NK-92 (cell line): ENCODE data around the gene SYNE2.
"Not testable (repeated sequence)": the region's sequence is repeated elsewhere in the genome, so short reads cannot be mapped to it uniquely, and the experiment has no call there.

Experiments
- DNase-seq: peaks from one replicate; lab custom pipeline; 2025; ENCODE audit not compliant: unreplicated experiment; lab: John Stamatoyannopoulos, UW

The SYNE2 gene

DNA sequence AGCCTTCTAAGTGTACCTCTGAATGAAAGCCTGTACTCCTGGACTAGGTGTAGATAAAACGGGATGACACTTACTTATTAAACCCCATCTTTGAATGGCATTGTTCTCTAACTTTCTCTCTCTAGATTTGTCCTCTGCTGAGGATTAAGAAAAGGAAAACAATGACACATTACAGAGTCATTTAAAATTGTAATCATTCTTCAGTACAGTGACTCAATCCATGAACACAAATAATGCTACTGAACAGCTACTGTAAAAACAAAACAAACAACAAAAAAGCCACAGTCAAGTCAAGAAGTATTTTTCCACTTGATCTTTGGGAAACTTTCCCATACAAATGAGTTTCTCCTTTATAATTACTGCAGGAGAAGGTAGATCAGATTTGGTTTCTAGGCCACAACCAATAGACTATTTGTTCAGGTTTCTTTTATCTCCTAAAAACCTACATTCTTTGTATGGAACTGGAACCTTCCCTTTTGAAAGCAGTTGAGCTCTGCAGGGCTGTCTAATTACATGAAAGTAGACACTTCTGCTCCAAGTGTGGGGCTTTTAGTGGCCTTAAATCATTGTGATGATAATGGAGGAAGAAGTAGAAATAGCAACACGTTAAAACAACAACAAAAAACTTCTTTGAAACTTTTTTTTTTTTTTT is 222.3 kb downstream of the SYNE2 start:
- DNase-seq = no peak

DNA sequence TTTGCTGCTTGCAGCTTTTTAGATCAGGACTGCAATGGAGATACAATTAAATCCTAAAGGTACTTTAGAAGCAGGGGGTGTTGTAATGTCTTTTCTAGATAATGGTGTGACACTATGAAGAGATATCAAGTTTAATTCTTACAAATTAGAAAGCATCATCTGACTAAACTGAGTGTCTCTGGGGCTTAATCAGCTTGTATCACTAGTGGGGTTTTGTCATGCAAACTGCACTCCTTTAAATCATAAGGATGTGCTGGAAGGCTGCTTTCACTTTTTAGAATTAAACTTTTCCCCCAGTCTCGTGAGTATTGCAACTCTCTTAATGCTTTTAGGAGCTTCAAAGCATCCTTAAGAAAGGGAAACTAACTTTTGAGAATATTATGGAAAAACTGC is 222.8 kb downstream of the SYNE2 start:
- no peak for DNase-seq

DNA sequence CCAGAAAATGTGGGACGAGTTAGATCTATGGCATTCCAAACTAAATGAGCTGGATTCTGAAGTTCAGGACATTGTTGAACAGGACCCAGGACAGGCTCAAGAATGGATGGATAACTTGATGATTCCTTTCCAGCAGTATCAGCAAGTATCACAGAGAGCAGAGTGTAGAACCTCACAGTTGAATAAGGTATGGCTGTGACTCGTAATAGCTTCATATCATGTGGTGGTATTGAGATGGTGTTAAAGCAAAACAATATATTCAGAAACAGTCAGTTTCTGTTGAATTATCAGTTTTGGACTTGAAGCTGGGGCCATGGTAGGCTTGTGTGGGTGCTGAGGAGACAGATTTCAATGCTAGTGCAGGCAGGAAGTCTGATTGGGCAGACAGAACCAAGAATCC is 227.6 kb downstream of the SYNE2 start:
- DNase-seq = no peak

DNA sequence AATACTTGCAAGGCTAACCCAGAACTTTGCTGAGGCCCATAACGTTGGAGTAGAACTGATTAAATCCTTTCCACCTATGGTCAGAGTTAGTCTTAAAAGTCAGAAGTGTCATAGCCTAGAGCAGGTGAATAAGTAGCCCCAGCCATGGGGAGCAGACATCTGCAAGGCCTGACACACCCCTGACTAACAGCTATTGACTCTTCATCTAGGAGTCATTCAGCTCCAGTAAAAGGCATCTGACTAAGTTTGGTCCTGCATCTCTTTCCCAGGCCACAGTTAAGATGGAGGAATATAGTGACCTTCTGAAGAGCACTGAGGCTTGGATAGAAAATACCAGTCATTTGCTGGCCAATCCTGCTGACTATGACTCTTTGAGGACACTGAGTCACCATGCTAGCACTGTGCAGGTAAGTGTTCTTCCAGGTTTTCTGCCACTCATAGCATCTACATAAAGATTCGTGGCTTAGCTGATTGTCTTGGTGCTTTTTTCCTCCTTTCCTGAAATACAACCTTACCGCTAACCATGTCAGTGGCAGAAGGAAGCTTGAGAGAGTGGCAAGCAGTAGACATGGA is 228.5 kb downstream of the SYNE2 start:
- DNase-seq = no peak

DNA sequence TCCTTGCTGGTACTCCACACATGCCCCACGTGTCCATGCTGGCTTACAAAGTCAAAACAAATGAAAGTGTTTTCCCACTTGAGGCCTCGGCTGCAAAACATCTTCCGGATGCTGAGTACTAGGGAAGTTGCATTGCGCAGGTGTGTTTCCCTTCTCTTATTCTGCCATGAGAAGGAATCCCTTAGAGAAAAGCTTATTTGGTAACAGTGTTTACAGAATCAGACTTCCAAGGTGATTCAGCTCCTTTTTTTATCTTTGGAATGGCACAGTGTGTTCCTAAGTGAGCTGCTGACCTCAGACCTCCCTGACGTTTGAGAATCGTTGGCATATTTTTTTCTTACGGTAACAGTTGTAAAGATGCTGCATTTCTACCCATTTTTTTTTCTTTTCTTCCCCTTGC is 230.0 kb downstream of the SYNE2 start:
- DNase-seq = no peak

DNA sequence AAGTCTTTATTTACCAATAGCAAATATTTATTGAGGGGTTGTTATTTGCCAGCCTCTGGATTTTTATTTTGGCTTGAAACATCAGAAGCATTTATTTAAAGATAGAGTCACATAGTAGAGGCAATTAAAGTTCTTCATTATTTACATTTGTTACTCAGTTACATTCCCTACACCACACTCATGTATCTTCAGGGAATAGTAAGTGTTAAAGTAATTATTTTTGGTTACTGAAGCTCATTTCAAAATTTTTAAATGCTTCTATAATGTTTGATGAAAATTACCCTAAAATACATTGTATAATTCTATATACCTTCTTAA is 235.8 kb downstream of the SYNE2 start:
- DNase-seq = no peak

DNA sequence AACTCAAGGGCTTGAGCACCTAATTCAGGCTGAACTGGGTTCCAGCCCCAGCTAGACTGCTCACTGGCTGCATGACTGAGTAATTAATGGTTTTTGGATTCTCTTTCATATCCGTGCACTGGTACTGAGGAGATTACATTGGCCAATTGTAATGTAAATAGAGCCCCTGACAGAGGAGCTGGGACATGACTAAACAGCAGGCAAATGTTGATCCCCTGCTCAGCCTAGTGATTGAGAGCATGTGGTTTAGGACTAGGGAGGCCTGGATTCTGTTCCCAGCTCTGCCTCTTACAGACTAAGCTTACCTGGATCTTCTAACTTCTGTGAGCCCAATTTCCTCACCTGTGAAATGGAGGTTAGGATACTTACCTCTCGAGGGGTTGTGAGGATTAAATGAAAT is 237.1 kb downstream of the SYNE2 start:
- no peak for DNase-seq

DNA sequence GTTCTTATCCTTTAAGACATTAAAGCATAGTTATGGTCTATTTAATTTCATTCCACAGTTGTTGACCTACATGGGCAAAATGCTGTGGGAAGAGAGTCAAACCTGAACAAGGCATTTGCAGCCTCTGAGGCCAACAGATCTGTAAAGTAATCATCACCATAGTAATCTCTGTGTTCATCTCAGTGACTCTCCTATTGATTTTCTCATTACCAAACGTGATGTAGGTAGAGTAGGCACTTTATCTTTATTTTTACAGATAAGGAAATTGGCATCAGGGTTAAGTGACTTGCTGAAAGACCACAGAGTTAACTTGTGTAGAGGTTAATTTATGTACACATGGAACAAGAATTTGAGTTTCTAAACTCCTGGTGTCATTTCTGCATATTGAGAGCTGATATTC is 238.4 kb downstream of the SYNE2 start:
- DNase-seq = no peak

DNA sequence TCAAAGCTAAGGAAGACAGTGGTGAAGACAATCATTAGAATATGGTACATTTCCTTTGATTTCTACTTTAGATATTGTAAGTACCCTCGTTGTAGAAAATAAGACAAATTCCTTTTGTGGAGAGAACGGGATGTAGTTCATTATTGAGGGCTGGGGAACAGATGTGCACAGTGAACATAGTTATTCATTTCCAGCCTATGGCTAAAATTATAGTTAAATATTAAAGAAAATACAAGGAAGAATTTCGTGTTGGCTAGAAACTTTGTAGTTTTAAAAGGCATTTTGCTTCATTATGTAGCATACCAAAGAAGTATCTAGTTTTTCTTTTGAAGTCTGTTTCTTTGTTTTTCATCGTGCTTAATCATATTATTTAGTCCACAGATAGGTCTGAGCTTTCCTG is 239.5 kb downstream of the SYNE2 start:
- DNase-seq = no peak

DNA sequence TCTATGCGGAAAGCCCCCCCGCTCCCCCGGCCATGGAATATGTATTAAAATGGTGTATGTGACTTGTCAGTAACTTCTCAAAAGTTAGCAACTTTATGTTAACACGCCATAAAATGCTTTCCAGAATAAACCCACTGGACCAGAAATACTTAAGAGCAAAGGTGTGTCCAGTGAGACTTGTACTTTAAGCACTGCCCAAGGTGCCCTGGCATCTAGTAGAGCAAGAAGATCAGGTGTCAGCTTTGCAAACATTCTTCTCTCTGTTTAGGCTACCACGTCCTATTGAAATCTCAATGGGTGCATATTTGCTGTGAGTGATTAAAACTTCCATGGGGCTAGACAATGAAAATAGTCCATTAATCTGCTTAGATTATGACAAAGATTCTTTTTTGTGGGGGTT is 240.1 kb downstream of the SYNE2 start:
- DNase-seq = no peak

DNA sequence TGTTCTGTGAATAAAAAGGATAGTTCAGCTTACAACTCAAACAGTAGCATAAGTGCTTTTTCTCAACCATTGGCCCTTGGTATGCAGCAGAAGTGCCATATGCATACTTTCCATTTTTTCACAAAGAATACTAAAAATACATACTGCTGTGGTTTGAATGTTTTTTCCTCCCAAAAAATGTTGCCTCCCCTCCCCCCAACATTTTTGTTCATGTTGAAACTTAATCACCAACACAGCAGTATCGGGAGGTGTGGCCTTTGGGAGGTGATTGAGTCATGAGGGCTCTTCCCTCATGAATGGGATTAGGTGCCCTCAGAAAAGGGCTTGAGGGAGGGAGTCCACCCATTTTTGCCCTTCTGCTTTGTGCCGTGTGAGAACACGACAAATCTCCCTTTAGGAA is 242.8 kb downstream of the SYNE2 start:
- DNase-seq = no peak

DNA sequence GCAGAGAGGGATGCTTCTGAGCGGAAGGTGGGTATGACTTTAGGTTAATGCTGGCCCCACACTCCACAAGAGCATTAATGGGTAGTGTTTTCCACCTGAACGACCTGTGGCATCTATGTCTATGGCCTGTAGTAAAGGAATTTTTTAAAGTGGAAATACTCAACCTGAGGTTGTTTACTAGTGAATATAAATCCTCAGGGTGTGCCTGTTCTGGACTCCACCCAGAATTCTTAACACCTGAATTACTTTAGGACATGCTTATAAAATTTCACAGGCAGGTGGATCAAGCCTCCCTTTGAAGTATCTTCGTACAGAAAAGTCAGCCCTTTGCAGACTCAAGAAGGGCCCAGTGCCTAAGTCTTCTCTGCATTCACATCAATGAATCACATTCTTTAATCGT is 245.3 kb downstream of the SYNE2 start:
- DNase-seq = no peak

DNA sequence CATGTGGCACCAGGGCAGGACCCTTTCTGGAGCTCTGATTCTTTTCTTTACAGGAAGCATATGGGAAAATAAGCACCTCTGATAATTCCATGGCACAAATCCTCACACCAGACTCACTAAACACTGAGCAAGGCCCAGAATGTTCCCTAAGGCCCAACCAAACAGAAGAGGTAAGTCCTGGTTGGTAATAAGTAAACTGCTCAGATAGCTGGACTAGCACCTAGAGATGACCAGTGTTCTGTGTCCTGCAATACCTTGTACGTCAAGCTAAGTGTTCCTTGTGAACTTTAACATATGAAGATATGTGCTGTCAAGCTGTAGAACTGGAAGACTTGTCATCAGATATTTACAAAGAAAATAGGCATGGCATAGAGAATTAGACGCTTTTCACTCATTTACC is 254.6 kb downstream of the SYNE2 start:
- no peak for DNase-seq

DNA sequence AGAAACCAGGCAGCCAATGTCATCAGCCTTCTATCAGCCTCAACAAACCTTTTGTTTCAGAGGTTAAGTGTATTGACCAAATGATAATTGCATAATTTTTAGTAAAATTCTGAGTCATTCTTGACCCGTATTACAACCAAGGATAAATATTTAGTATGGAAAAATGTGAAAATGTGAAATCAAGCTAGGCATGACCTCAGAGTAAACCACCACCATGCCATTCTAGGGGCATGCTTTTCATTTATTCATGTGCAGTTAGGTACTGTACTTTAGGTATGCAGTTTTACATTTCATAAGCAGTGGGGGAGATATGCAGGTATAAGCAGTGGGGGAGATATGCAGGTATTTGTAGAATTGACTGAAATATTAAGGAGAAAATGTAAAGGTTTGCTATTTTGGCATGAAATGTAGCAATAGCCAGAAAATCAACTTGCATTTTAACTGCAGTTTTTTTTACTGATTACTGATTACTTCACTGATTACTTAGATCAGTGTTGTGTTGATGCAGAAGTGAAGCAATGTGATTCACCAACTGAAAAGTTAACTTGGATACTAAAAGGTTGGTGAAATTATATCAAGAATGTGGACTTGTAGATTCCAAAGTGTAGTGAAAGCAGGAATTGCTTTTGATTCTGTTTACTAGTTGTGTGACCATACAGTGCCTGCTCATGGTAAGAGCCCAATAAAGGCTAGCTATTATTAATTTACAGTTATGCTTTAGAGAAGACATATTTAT is 257.2 kb downstream of the SYNE2 start:
- no peak for DNase-seq

DNA sequence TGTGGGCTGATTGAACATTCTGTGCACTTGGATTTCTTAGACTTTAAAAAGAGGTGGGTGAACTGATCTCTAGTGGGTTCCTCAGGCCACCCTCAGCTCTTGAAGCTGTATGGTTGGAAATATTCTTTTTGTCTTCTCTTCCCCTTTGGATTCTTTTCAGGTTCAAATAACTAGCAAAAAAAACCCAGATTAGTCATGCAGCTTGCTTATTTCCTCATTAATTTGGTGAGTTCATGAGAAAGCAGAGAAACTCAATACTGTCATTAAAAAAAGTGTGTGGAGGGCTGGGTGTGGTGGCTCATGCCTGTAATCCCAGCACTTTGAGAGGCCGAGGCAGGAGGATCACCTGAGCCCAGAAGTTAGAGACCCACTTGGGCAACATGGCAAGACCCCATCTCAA is 258.0 kb downstream of the SYNE2 start:
- DNase-seq = no peak

DNA sequence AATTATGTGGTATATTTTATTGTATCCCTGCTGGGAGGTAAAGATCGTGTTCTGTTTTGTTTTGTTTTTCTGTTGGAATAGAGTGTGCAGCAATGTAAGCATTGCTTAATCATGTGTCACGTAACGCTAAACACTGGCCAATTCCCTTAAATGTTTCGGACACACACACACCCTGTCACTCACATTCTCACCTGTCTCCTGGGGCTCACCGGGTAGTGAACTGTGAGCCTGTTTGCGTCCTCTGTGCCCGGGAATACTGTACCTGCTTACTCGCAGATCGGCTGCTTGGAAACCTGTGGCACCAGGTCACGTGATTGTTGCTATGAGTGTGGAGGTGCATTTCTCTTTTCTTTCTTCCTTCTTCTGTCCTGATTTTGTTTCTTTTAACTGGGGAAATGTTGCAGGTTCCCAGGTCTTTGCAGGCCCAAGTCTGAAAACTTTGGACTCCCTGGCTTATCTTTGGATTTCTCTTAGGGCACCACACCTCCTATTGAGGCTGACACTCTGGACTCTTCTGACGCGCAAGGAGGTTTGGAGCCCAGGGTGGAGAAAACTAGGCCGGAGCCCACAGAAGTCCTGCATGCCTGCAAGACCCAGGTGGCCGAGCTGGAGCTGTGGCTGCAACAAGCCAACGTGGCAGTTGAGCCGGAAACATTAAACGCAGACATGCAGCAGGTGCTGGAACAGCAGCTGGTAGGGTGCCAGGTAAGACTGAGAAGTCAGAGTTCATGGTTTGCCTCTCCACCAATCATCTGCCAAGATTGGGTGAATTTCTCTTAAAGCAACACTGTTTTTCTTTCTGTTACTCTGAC is 260.3 kb downstream of the SYNE2 start:
- no peak for DNase-seq

DNA sequence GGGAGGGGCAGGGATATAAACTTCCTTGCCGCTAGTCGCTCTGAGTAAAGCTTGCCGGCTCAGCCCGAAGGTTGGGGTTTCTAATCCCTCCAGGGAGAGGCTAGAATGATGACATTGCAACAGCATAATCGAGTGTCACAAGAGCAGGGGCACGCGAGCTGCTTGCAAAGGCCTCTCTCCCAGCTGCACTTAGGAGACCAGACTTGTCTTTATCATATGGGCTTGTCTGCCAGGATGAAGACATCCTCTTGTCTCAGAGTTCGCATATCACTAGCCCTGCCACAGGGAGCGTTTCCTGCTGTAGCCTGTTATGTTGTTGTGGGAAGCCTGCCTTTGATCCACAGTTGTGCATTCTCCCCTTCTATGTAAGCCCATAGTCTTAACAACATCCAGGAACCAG is 261.4 kb downstream of the SYNE2 start:
- DNase-seq = no peak

DNA sequence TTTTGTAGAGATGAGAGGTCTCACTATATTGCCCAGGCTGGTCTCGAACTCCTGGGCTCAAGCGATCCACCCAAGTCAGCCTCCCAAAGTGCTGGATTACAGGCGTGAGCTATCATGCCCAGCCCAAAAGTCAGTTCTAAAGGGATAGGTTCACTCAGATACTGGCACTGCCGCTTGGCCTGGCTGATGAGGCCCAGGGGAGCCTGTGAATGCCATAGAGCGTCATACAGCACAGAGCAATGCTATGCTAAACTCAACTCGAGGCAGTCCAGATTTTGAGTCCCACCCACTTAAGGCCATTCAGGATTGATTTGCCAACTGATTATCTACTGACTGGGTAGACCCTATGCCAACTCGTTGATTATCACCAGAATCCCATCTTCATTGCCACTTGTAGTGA is 262.0 kb downstream of the SYNE2 start:
- DNase-seq = no peak

DNA sequence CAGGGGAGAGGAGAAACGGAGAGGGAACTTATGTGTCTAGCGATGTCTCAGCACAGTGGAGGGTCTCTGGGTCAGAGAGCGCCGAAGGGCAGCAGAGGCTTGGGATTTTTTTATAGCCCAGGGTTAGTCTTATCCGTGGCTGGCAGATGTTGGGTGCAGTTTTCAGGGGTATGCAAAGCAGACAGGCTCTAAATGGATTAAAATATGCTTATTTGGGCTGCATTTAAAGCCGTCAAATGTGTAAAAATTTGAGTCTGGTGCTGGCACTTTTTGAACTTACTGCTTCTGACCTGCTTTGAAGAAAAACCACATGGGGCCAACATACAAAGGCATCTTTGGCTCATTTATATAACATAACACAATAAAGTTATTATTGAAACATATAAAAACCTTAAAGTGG is 262.6 kb downstream of the SYNE2 start:
- no peak for DNase-seq

DNA sequence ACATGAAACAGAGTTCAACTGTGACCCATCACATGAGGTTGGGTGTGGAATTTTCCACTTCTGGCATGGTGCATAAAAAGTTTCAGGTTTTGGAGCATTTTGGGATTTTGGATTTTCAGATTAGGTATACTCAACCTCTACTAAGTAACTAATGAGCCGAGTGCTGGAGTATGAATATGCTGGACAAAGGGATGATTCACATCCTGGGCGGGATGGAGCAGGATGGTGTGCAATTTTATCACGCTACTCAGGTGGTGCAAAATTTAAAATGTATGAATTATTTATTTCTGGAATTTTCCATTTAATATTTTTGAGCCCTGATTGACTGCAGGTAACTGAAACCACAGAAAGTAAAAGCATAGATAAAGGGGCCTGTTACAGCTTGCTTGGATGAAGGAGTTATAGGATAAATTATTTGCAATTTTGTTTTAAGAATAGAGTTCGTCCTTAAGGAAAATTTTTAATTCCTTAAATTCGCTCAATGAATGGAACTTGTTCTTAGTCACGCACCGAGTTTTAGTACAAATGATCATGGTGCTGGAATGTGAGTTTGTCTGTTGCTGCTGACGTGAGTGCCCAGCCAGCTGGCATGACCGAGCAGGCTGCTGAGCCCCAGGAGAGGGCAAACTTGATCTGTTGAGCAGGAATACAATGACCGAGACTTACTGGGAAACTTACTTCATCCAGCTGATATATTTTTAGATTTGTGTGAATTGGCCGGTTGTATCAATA is 265.0 kb downstream of the SYNE2 start:
- DNase-seq = no peak

DNA sequence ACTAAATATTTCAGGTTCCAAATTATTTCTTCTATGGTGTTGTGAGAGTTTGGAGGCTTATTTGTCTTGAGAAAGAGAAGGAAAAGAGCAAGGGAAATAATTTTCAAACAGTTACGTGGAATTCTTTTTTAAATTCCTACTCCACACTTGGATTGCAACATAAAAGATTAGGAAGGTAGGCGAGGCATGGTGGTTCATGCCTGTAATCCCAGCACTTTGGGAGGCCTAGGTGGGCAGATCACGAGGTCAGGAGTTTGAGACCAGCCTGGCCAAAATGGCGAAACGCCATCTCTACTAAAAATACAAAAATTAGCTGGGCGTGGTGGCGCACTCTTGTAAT is 265.6 kb downstream of the SYNE2 start:
- not testable (repeated sequence) for DNase-seq
